ENCODE data around the gene ABCB8.
"Not testable (repeated sequence)": the region's sequence is repeated elsewhere in the genome, so short reads cannot be mapped to it uniquely, and the experiment has no call there.

Gene ABCB8

GRCh38 chr7:151043449-151043848 is 15.2 kb downstream of the ABCB8 start:
- H3K9me3 ChIP-seq (replicated peaks; ENCODE audit: low read length); H3K4me3 ChIP-seq (ENCODE audit: low read length); H3K9ac ChIP-seq (ENCODE audit: low read depth, low read length); H3K4me2 ChIP-seq (ENCODE audit: low read length); H3K27me3 ChIP-seq (ENCODE audit: control insufficient read depth, insufficient read depth, low read length): not testable (repeated sequence)
- Histone ChIP-seq H3K4me1 (ENCODE audit: control insufficient read depth, insufficient read depth, low read length) (peaks cover 27% of the 10 kb centered on the region), H3K36me3 (ENCODE audit: insufficient read depth, low read length) (peaks cover 13% of the 10 kb centered on the region)

GRCh38 chr7:151043959-151044358 is 15.7 kb downstream of the ABCB8 start:
- no peak overlapping the region for H3K9ac ChIP-seq (ENCODE audit: low read depth, low read length)
- H3K27me3 ChIP-seq (ENCODE audit: control insufficient read depth, insufficient read depth, low read length) = no peaks in the 10 kb centered on the region
- peaks cover 22% of the 10 kb centered on the region for H3K4me1 ChIP-seq (ENCODE audit: control insufficient read depth, insufficient read depth, low read length)
- no peak overlapping the region for H3K4me3 ChIP-seq (ENCODE audit: low read length)
- H3K4me2 ChIP-seq (ENCODE audit: low read length) = no peak overlapping the region
- peaks cover 13% of the 10 kb centered on the region for H3K36me3 ChIP-seq (ENCODE audit: insufficient read depth, low read length)
- no peaks in the 10 kb centered on the region for H3K9me3 ChIP-seq (replicated peaks; ENCODE audit: low read length)

- Histone ChIP-seq H3K36me3 (ENCODE audit: insufficient read depth, low read length) (peaks cover 13% of the 10 kb centered on the region), H3K9ac (ENCODE audit: low read depth, low read length) (no peak overlapping the region), H3K9me3 (replicated peaks; ENCODE audit: low read length) (no peaks in the 10 kb centered on the region), H3K4me3 (ENCODE audit: low read length) (no peak overlapping the region), H3K4me2 (ENCODE audit: low read length) (no peak overlapping the region), H3K4me1 (ENCODE audit: control insufficient read depth, insufficient read depth, low read length) (peaks cover 10% of the 10 kb centered on the region), H3K27me3 (ENCODE audit: control insufficient read depth, insufficient read depth, low read length) (no peaks in the 10 kb centered on the region)
These were observed 17.0 kb downstream of the ABCB8 start for GRCh38 chr7:151045262-151045661.

GRCh38 chr7:151045967-151046366 is 17.7 kb downstream of the ABCB8 start:
- no peak overlapping the region for H3K9ac ChIP-seq (ENCODE audit: low read depth, low read length)
- H3K9me3 ChIP-seq (replicated peaks; ENCODE audit: low read length) = no peaks in the 10 kb centered on the region
- peaks cover 13% of the 10 kb centered on the region for H3K36me3 ChIP-seq (ENCODE audit: insufficient read depth, low read length)
- H3K4me1 ChIP-seq (ENCODE audit: control insufficient read depth, insufficient read depth, low read length) = peaks cover 10% of the 10 kb centered on the region
- H3K4me3 ChIP-seq (ENCODE audit: low read length) = no peak overlapping the region
- no peaks in the 10 kb centered on the region for H3K27me3 ChIP-seq (ENCODE audit: control insufficient read depth, insufficient read depth, low read length)
- no peak overlapping the region for H3K4me2 ChIP-seq (ENCODE audit: low read length)

GRCh38 chr7:151046603-151047573 is 18.6 kb downstream of the ABCB8 start:
- no peaks in the 10 kb centered on the region for H3K27me3 ChIP-seq (ENCODE audit: control insufficient read depth, insufficient read depth, low read length)
- H3K4me3 ChIP-seq (ENCODE audit: low read length) = no peak overlapping the region
- H3K4me2 ChIP-seq (ENCODE audit: low read length) = peak overlapping the region; percentile 12
- H3K36me3 ChIP-seq (ENCODE audit: insufficient read depth, low read length) = peaks cover 8% of the 10 kb centered on the region
- H3K9ac ChIP-seq (ENCODE audit: low read depth, low read length) = no peak overlapping the region
- H3K4me1 ChIP-seq (ENCODE audit: control insufficient read depth, insufficient read depth, low read length) = peaks cover 10% of the 10 kb centered on the region
- H3K9me3 ChIP-seq (replicated peaks; ENCODE audit: low read length) = no peaks in the 10 kb centered on the region

- peaks cover 3% of the 10 kb centered on the region for H3K36me3 ChIP-seq (ENCODE audit: insufficient read depth, low read length)
- H3K9ac ChIP-seq (ENCODE audit: low read depth, low read length) = no peak within 1 kb of the TSS
- H3K9me3 ChIP-seq (replicated peaks; ENCODE audit: low read length) = no peaks in the 10 kb centered on the region
These were observed 19.9 kb downstream of the ABCB8 start, which contains the start of gene ASIC3 for GRCh38 chr7:151047976-151048815. Gene ASIC3 (plus strand): TSS chr7:151048531. CDS start chr7:151048886, 355 bp downstream.

GRCh38 chr7:151048911-151049463 is 20.7 kb downstream of the ABCB8 start:
- H3K4me1 ChIP-seq (ENCODE audit: control insufficient read depth, insufficient read depth, low read length) = peaks cover 10% of the 10 kb centered on the region
- H3K4me2 ChIP-seq (ENCODE audit: low read length) = no peak overlapping the region
- H3K9ac ChIP-seq (ENCODE audit: low read depth, low read length) = no peak overlapping the region
- H3K9me3 ChIP-seq (replicated peaks; ENCODE audit: low read length) = no peaks in the 10 kb centered on the region
- H3K36me3 ChIP-seq (ENCODE audit: insufficient read depth, low read length) = peaks cover 1% of the 10 kb centered on the region
- no peaks in the 10 kb centered on the region for H3K27me3 ChIP-seq (ENCODE audit: control insufficient read depth, insufficient read depth, low read length)
- H3K4me3 ChIP-seq (ENCODE audit: low read length) = no peak overlapping the region

More at GRCh38 chr7:151047976-151048815, 19.9 kb downstream of the ABCB8 start, which contains the start of gene ASIC3:
- peaks cover 10% of the 10 kb centered on the region for H3K4me1 ChIP-seq (ENCODE audit: control insufficient read depth, insufficient read depth, low read length)
- no peaks in the 10 kb centered on the region for H3K27me3 ChIP-seq (ENCODE audit: control insufficient read depth, insufficient read depth, low read length)
- no peak within 1 kb of the TSS for H3K4me2 ChIP-seq (ENCODE audit: low read length)
- no peak within 1 kb of the TSS for H3K4me3 ChIP-seq (ENCODE audit: low read length)

GRCh38 chr7:151051108-151051507 is 22.9 kb downstream of the ABCB8 start:
- Histone ChIP-seq H3K9me3 (replicated peaks; ENCODE audit: low read length) (no peaks in the 10 kb centered on the region), H3K4me1 (ENCODE audit: control insufficient read depth, insufficient read depth, low read length) (peaks cover 10% of the 10 kb centered on the region), H3K4me3 (ENCODE audit: low read length) (no peak overlapping the region), H3K9ac (ENCODE audit: low read depth, low read length) (no peak overlapping the region), H3K36me3 (ENCODE audit: insufficient read depth, low read length) (no peaks in the 10 kb centered on the region), H3K27me3 (ENCODE audit: control insufficient read depth, insufficient read depth, low read length) (no peaks in the 10 kb centered on the region), H3K4me2 (ENCODE audit: low read length) (peak overlapping the region; percentile 50)

GRCh38 chr7:151053096-151053495 is 24.8 kb downstream of the ABCB8 start:
- Histone ChIP-seq H3K36me3 (ENCODE audit: insufficient read depth, low read length) (no peaks in the 10 kb centered on the region), H3K27me3 (ENCODE audit: control insufficient read depth, insufficient read depth, low read length) (no peaks in the 10 kb centered on the region), H3K4me2 (ENCODE audit: low read length) (no peak overlapping the region), H3K9me3 (replicated peaks; ENCODE audit: low read length) (no peaks in the 10 kb centered on the region), H3K4me1 (ENCODE audit: control insufficient read depth, insufficient read depth, low read length) (peaks cover 9% of the 10 kb centered on the region), H3K4me3 (ENCODE audit: low read length) (no peak overlapping the region), H3K9ac (ENCODE audit: low read depth, low read length) (no peak overlapping the region)

GRCh38 chr7:151053751-151054150 is 25.5 kb downstream of the ABCB8 start:
- H3K36me3 ChIP-seq (ENCODE audit: insufficient read depth, low read length) = no peaks in the 10 kb centered on the region
- H3K27me3 ChIP-seq (ENCODE audit: control insufficient read depth, insufficient read depth, low read length) = no peaks in the 10 kb centered on the region
- H3K9me3 ChIP-seq (replicated peaks; ENCODE audit: low read length) = no peaks in the 10 kb centered on the region
- no peak overlapping the region for H3K4me2 ChIP-seq (ENCODE audit: low read length)
- H3K9ac ChIP-seq (ENCODE audit: low read depth, low read length) = no peak overlapping the region
- H3K4me1 ChIP-seq (ENCODE audit: control insufficient read depth, insufficient read depth, low read length) = peaks cover 15% of the 10 kb centered on the region
- no peak overlapping the region for H3K4me3 ChIP-seq (ENCODE audit: low read length)

- Histone ChIP-seq H3K36me3 (ENCODE audit: insufficient read depth, low read length) (no peaks in the 10 kb centered on the region), H3K9me3 (replicated peaks; ENCODE audit: low read length) (no peaks in the 10 kb centered on the region), H3K4me1 (ENCODE audit: control insufficient read depth, insufficient read depth, low read length) (peaks cover 28% of the 10 kb centered on the region), H3K27me3 (ENCODE audit: control insufficient read depth, insufficient read depth, low read length) (no peaks in the 10 kb centered on the region), H3K9ac (ENCODE audit: low read depth, low read length) (no peak overlapping the region), H3K4me2 (ENCODE audit: low read length) (peak overlapping the region; percentile 94), H3K4me3 (ENCODE audit: low read length) (no peak overlapping the region)
These were observed 28.0 kb downstream of the ABCB8 start for GRCh38 chr7:151056283-151056665.

Measured in skeletal muscle satellite cell (primary cell).